GM19193 (cell line): ENCODE data around the gene ANTKMT.

Experiments used
- POLR2A ChIP-seq: IDR thresholded peaks from 4 replicates; pipeline ENCODE4 v1.6.1; 2011; ENCODE audit not compliant: insufficient read depth, insufficient read length; ENCODE audit errors: extremely low read depth

ANTKMT gene

DNA sequence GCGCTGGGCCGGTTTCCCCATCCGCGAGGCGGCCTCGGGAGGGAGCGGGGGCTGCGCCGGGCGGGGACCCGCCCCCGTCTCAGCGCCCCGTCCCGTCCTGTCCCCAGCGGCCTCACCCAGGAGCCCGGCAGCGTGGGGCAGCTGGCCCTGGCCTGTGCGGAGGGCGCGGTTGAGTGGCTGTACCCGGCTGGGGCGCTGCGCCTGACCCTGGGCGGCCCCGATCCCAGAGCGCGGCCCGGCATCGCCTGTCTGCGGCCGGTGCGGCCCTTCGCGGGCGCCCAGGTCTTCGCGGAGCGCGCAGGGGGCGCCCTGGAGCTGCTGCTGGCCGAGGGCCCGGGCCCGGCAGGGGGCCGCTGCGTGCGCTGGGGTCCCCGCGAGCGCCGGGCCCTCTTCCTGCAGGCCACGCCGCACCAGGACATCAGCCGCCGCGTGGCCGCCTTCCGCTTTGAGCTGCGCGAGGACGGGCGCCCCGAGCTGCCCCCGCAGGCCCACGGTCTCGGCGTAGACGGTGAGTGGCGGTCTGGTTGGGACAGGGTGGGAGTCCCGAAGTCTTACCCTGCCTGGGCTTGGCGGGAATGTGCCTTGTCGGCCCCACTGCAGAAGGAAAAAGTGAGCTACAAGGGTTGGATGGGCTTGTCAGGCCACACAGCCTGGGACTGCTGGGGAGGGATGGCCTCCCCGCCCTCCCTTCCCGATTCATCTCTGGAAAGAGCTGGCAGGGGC lies 5.3 kb upstream of the ANTKMT start:
- TF ChIP-seq POLR2A: no peak

DNA sequence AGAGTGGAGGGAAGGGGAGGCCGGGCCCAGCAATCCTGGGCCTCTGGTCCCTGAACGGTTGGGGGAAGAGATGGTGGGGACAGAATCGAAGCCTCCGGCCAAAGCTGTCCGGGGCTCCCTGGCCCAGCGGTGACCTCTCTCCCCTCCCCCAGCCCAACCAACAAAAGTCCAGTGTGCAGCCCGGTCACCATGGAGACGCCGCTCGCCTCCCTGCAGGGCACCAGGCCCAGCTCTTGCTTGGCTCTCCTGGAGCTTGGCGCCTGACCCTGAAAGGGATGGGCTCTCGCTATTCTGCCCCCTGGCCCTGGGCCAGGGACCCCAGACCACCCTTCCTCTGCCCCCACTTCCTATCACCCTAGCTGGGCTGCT lies 4.8 kb upstream of the ANTKMT start:
- no peak for TF ChIP-seq POLR2A

DNA sequence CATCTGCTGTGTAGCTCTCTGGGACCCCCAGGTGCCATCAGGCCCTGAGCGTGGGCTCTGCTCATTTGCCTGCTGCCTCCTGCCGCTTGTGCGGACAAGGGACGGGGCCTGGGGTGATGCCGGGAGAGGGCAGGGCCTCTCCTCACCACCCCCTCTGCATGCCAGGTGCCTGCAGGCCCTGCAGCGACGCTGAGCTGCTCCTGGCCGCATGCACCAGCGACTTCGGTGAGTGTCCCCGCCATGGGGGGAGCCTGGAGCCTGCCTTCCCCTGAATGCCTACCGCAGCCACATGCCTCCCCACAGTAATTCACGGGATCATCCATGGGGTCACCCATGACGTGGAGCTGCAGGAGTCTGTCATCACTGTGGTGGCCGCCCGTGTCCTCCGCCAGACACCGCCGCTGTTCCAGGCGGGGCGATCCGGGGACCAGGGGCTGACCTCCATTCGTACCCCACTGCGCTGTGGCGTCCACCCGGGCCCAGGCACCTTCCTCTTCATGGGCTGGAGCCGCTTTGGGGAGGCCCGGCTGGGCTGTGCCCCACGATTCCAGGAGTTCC lies 4.1 kb upstream of the ANTKMT start:
- TF ChIP-seq POLR2A: no peak

DNA sequence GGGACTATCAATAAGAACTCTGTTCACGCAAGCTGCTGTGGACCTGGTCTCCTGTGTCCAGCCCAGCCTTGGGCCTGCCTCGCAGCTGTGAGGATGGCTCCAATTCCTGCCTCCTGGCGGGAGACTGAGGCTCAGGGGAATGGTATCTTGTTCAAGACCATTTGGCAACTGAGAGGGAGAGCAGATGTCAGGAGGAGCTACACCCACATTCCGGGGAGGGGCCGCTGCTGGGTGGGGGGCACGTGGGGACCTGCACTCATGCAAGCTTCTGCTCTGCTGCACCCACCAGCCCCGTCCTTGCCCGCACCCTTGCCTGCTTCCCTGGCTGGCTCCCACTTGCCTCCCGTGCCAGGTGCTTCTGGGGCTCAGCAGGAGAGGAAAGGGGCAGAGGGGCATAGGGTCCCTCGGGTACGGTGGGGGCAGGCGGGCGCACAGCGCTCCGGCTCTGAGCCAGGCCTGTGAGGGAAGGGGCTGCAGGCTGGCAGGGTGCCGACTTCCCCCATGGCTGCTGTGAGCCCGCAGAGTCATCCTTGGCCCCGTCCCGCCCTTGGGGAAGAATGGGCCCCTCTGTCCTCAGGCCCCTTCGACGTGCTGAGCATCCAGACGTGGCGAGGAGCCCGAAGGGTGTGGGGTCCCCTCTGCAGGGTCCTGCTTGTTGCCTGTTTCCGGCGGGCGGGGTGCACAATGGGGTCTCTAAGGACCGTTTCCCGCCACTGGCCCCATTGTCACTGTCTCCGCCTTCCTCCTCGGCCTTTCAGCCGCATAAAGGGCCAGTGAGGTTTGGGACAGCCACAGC lies 3.3 kb upstream of the ANTKMT start:
- no peak for TF ChIP-seq POLR2A

DNA sequence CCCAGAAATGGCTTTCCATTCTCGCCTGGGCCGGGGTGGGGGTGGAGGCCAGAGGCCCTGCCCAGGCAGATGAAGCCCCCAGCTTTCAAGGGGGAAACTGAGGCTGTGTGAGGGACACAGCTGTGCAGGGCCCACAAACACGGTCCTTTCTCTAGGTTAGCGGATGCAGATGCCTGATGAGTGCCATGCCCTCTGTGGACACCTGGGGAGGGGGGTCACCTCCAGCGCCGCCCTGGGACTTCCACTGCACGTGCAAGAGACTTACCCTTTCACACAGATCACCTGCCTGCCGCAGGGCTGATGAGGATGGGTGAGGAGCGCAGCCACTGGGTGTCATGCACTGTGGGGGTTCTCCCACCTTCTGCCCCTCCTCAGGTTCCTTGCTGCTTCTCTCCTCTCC lies 2.6 kb upstream of the ANTKMT start:
- peak; percentile 30 for TF ChIP-seq POLR2A

DNA sequence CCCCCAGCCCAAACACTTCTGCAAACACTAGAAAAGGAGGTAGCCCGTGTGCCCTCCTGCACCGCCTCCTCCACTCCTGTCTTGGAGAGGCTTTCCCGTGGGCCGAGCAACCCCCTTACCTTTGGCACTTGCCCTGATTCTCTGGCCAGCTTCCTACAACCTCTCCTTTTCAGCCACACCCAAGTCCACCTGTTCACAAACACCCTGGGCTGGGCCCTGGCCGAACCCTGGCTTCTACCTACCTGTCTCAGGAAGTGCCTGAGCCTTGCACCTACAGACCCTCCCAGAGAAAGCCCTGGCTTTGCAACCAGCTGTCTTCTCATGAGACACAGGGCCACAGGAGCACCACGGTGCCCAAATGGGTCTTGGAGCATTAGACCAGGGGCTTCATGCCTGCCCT lies 2.0 kb upstream of the ANTKMT start:
- TF ChIP-seq POLR2A: no peak

DNA sequence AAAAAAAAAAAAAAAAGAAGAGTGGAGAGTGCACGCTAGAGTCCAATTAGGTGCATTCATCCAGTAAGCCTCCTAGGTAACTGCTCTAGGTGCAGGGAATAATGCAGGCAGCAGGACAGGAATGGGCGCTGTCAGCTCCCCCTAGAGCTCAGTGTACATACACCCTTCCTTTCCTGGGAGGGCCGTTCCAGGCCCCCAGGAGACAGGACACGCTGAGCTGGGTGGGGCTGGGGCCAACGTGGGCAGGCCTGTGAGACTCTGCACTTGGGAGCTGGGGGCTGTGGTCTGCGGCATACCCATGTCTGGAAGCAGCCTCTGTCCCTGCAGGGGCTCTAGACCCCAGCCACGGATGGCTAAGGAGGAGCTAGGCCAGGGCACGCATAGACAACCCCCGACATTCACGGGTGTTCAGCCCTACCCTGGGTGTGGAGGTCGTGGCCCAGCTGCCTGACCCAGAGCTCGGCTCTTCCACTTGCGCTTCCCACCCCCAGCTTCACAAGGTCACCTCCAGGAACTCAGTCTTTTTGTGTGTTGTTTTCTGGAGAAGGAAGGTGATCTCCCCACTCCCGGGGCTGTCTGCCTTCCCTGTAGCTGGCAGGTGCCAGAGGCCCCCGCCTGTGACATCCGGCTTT lies 1.0 kb upstream of the ANTKMT start:
- TF ChIP-seq POLR2A: no peak

DNA sequence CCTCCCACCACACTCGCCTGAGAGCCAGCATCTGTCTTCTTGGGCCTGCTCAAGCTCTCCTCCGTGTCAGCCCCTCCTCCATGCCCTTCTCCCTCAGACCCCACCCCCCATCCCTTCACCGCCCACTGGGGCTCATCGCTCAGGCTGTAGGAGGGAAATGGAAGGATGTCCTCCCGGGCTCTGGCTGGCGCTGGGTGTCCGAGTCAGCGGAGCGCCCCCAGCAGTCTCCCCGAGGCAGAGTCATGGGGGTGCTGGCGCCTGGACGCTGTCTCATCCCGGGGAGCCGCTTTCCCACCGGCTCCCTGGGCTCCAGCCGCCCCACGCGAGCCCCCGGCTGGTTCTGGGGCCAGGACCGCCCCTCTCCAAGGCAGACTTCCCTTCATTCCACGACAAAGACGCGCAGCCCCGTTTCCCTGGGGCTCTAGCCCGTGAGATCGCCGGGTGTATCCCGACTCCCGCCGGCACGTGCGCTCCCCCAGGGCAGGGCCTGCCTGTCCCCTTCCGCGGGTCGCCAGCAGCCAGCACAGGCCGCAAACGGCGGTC lies 428 bp upstream of the ANTKMT start:
- no peak for TF ChIP-seq POLR2A

DNA sequence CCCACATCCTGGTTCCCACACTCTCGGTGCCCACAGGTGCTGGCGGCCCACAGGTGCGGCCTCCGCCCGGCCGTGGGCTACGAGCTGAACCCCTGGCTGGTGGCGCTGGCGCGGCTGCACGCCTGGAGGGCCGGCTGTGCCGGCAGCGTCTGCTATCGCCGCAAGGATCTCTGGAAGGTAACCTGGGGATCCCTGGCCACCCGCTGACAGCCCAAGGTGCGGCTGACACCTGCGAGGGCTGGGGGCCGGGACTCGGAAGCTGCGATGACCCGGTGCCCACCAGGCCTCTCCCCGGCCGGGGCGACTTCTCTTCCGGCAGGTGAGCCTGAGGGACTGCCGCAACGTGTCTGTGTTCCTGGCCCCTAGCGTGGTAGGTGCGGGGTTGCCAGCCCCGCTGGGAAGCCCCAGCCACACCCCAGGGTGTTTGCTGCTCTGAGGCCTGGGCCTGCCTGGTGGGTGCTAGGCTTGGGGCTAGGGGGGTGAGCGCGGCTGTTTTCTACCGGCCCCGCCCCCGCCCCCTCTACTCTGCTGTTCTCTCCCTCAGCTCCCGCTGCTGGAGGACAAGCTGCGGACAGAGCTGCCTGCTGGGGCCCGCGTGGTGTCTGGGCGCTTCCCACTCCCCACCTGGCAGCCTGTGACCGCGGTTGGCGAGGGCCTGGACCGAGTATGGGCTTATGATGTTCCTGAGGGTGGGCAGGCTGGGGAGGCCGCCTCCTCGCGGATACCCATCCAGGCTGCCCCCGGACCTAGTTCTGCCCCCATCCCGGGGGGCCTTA lies 1.0 kb downstream of the ANTKMT start:
- TF ChIP-seq POLR2A: no peak

DNA sequence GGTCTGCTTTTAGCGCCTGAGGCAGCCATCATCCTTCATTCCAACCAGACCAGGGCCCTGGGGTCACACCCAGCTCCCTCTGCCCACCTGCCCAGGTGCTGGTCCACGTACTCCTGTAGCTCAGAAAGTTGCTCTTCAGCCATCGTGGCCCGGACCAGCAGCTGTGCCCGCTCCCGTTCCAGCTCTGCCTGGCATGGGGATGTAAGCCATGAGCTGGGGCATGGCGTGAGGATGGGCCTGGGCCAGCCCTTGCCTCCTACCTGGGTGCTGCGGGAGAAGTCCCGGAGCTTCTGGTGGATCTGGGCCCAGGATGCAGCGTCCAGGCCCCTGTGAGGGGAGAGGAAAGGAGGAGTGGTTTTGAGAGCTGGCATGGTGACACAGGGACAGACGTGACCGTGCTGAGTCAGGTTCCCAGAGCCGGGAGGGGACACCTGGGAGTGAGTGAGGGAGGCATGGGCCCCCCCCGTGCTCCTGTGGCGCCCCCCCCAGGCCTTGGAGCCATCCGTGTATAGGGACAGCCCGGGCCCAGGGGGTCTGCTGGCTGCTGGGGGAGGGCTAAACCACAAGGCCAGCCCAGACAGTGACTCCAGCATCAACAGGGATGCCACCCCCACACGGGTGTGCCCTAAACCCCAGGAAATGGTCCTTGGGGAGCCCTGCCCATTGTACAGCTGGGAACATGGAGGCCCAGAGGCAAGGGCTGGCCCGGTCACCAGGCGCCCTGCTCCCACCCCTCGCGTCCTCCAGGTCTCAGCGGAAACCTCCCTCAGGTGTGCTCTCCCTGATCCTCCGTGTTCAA lies 2.1 kb downstream of the ANTKMT start:
- peak; percentile 32 for TF ChIP-seq POLR2A

DNA sequence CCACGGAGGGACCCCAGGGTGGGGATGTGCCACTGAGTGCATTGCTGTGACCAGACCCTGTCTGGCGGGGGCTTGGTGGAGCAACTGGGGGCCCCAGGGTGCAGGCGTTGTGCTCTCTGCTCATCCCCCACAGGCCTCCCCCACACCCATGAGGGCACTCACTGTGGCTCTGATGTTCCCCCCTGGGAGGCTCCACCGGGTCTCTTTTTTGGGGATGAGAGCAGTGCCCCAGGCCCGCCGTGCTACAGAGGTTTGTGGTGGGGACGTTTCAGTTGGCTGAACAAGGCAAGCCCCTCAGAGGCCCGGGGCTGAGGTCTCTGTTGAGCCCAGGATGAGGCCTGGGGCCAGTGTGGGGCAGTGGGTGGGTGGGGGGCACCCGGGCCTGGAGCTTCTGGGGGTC lies 2.7 kb downstream of the ANTKMT start:
- TF ChIP-seq POLR2A: no peak

DNA sequence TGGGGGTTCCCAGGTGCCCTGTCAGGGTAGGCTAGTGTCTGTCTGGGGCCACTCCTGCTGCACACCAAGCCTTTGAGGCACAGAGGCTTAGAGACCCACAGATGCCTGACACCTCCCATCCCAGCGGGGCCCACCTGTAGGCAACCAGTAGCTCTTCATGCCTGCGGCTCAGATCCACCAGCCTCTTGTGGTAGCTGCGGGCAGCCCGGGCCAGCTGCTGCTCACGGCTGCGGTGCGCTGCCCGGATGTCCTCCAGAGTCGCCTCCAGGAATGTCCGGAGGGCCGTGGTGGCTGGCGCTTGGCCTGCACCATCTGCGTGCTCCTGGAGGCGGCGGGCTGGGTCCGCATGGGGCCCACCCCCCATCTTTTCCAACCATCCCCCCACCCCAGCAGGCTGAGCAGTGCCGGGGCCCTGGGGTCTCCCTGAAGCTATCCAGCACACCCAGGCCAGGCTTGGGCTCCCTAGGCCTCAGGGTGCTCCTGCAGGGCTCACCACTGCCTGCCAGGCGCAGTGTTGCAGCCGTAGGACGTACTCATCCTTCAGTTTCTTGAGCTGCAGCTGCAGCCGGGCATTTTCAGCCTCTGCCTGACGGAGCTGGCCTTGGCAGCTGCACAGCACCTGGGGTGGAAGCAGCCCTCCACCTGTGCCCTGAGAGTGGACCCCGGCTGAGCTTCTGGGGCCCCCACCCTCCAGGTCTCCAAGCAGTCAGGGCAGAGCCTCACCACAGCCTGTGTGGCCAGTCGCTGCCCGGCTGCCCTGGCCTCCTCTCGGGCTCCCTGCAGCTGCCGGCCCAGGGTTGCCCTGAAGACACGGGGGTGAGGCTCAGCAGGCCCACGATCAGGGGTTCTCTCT lies 3.5 kb downstream of the ANTKMT start:
- TF ChIP-seq POLR2A: no peak

DNA sequence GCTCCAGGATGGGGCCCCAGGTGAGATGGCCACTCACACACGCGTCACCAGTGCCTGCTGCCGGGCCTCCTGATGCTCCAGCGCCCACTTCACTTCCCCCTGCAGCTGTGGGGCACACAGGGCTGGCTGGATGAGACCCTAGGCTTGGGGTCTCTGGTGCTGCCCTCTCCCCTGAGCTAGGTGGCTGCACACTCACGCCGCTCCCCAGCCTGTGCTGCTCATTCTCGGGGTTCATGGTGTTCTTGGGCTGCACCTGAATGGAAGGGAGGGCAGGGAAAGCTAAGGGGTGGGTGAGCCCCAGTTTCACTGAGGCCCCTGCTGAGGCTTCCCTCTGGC lies 4.1 kb downstream of the ANTKMT start:
- TF ChIP-seq POLR2A: no peak
